DMS 273 (cell line): ENCODE measurements around the gene ATF6.

Experiments
- DNase-seq: peaks from one replicate; lab custom pipeline; 2025; ENCODE audit not compliant: unreplicated experiment; lab: John Stamatoyannopoulos, UW

ATF6 gene

GRCh38 chr1:161956930-161957329 is 190.8 kb downstream of the ATF6 start:
- no peak for DNase-seq

- no peak for DNase-seq
Observed at GRCh38 chr1:161958425-161958824, 192.3 kb downstream of the ATF6 start.

- DNase-seq, result no peak
Observed at GRCh38 chr1:161962091-161962887, 196.2 kb downstream of the ATF6 start.

GRCh38 chr1:161966067-161966466 is 199.9 kb downstream of the ATF6 start:
- DNase-seq, result no peak

- DNase-seq, result no peak
Observed at GRCh38 chr1:161970036-161970435, 203.9 kb downstream of the ATF6 start.

GRCh38 chr1:161970633-161971032 is 204.5 kb downstream of the ATF6 start:
- DNase-seq, result no peak

GRCh38 chr1:161972828-161973227 is 206.7 kb downstream of the ATF6 start:
- DNase-seq, result no peak

- no peak for DNase-seq
Observed at GRCh38 chr1:161973924-161974845, 208.1 kb downstream of the ATF6 start.

- no peak for DNase-seq
Observed at GRCh38 chr1:161978011-161978790, 212.1 kb downstream of the ATF6 start.

- no peak for DNase-seq
Observed at GRCh38 chr1:161981126-161981525, 215.0 kb downstream of the ATF6 start.

- no peak for DNase-seq
Observed at GRCh38 chr1:161981735-161982506, 215.8 kb downstream of the ATF6 start.

- no peak for DNase-seq
Observed at GRCh38 chr1:161982507-161982895, 216.4 kb downstream of the ATF6 start.

GRCh38 chr1:161982917-161983316 is 216.8 kb downstream of the ATF6 start:
- DNase-seq, result no peak

GRCh38 chr1:161983725-161984124 is 217.6 kb downstream of the ATF6 start:
- DNase-seq, result no peak

- no peak for DNase-seq
Observed at GRCh38 chr1:161985301-161985822, 219.2 kb downstream of the ATF6 start.

GRCh38 chr1:161986328-161986727 is 220.2 kb downstream of the ATF6 start:
- no peak for DNase-seq

GRCh38 chr1:161987303-161987702 is 221.2 kb downstream of the ATF6 start:
- DNase-seq, result no peak

- DNase-seq, result no peak
Observed at GRCh38 chr1:161987872-161988271, 221.8 kb downstream of the ATF6 start.

- no peak for DNase-seq
Observed at GRCh38 chr1:161988413-161988812, 222.3 kb downstream of the ATF6 start.

GRCh38 chr1:161989108-161989507 is 223.0 kb downstream of the ATF6 start:
- DNase-seq, result no peak
